Activated CD4-positive, alpha-beta T cell treated with anti-CD3 and anti-CD28 coated beads, Interleukin-2, Interleukin-6, amounts not matched to agents 100 ng/mL and 50 ng/mL, durations not matched to agents 16 hours and 8 hours (primary cell): ENCODE data around the gene IL23A.
A peak's percentile ranks its signal among the peaks of the same experiment; 100 is the strongest.
"Not testable (repeated sequence)": the region's sequence is repeated elsewhere in the genome, so short reads cannot be mapped to it uniquely, and the experiment has no call there.

ENCODE experiments used
- DNase-seq: peaks from one replicate; pipeline ENCODE4 v3.0.0-alpha.2; 2020

Gene IL23A

DNA sequence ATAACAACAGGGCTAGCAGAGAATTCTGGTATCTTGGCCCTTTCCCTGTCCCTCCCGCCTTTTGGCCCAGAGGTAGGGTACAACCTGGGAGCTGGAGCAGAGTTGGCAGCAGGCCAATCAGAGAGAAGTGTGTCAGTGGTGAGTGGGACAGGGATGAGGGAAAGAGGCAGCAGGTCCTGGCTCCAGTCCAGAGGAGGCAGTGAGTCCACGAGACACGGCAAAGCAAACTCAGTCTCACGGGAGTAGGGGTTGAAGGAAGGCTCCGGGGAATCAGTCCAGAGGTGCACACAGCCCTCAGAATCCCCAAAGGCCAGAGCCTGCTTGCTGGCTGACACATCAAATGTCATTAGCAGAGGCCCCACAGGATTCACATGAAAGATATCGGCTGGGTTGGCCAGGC lies 12.2 kb upstream of the IL23A start:
- DNase-seq: no peak

DNA sequence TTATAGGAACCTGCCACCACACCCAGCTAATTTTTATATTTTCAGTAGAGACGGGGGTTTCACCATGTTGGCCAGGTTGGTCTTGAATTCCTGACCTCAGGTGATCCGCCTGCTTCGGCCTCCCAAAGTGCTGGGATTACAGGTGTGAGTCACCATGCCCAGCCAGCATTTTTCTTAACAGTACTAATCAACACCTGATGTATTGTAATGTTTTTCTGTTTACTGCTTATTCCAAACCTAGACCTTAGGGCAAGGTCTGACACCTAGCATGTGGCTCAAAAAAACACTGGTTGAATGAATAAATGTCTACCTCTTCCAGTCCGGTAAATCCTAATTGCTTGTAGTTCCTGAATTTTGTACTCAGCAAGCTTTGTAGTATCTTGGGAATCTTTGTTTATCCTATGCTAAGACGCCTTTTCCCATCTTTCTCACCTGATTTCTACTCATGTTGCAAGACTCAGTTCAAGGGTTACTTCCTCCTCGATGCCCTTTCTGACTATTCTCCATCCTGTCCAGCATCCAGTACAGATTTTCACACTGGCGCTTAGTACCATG lies 7.7 kb upstream of the IL23A start:
- no peak for DNase-seq

DNA sequence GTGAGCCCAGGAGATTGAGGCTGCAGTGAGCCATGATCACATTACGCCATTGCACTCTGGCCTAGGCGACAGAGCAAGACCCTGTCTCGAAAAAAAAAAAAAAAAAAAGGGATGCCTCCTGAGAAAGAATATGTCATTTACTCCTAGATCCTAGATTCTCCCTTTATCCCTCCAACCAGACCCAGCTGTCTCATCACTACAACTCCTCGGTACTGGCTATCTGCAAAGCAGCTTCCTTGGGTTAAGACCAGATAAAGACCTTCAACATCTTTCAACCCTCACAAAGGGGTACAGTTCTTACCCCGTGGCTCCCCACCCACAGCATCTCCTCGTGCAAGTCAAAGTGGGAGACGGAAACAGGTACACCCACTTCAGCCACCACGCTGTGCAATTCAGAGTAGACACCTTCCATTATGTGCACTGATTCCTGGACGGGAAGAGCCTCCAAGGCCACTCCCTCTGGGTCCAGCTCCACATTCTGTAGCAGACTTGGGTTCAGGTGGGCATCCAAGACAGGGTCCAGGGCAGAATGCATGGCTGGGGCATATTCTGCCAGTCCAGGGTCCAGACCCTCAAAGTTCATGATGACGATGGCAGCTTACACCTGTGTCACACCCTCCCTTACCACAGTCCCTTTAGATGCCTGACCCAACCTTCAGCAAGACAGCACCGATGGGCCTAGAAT lies 6.0 kb upstream of the IL23A start:
- no peak for DNase-seq

DNA sequence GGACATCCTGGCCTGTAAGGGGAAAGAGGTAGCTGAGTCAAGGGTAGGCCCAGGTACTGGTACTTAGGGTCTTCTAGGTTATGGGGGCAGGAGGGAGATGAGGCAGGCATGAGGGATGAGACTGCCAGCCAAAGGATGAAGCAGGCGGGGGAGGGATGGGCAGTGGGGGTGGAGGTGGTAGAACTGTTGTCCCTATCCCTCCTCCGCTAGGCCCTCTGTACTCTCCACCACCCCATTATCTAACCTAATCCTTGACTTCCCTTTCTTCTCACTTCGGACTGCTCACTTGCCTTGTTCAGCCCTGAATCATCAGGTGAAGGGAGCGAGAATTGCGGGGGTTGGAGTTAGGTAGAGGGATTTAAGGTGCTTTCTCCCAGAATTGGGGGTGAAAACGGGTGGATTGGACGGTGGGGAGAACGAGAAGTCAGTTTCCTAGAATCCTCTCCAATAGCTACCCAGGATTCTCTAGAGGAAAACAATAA lies 5.4 kb upstream of the IL23A start:
- DNase-seq: no peak

DNA sequence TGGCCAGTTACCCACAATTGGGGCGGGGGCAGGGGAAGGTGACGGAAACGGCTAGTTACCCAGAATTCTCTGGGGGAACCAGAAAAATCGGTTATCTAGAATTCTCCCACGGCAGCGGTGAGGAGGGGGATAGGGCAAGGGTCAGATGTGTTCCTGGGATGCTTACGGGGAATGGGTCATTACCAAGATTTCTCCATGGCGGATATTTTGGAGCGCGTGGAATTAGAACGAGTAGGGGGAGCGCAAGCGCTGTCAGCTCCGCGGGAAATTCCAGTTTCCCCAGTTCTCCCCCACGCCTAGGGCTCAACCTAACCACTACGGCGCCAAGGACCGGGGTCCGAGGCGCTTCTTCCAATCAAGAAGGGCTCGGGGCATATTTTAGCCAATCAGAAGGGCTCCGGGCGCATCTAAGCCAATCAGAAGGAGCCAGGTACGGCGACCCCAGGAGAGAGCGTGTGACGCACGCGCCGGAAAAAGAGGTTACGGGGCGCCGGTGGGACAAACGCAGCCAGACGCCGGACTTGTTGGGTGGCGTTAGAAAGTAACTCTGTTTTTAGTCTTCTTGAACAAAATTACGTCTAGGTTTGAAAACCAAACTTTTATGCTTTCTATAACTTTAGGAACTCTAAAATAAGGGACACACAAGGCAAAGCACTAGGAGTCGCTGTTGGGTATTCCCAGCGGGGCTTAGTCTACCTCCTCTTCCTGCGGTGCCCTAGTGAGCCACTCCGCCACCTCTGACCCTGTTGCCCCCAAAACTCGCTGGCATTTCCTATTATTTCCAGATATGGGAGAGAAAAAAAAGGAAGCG lies 4.8 kb upstream of the IL23A start, which contains the start of gene PAN2:
TSS of gene PAN2 (minus strand) at position 322 of the 811 bp plus-strand sequence. CDS start 906 bp downstream, outside the sequence.
- peak; percentile 98 for DNase-seq

DNA sequence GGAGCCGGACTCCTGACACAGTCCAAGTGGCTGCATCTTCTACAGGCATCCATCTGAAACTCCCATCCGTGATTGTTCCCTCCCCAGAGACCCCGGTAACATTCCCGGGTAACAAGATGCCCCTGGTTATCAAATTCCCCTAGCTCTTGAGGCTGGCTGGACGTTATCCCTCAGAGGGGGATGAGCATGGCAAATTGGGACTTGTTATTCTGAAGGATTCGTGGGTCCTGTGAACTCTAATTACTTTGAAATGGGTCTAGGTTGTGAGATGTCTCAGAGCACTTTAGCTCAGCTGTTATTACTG lies 4.2 kb upstream of the IL23A start:
- DNase-seq: no peak

DNA sequence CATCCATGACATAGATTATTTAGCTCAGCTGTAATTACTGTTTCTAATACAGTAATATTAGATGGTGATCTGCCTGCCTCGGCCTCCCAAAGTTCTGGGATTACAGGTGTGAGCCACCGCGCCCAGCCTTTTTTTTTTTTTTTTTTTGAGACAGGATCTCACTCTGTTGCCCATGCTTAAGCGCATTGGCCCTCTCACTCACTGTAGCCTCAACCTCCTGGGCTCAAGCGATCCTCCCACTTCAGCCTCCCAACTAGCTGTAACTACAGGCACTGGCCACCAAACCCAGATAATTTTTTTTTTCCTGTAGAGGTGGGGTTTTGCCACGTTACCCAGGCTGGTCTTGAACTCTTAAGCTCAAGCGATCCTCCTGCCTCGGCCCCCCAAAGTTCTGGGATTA lies 3.2 kb upstream of the IL23A start:
- DNase-seq: not testable (repeated sequence)

DNA sequence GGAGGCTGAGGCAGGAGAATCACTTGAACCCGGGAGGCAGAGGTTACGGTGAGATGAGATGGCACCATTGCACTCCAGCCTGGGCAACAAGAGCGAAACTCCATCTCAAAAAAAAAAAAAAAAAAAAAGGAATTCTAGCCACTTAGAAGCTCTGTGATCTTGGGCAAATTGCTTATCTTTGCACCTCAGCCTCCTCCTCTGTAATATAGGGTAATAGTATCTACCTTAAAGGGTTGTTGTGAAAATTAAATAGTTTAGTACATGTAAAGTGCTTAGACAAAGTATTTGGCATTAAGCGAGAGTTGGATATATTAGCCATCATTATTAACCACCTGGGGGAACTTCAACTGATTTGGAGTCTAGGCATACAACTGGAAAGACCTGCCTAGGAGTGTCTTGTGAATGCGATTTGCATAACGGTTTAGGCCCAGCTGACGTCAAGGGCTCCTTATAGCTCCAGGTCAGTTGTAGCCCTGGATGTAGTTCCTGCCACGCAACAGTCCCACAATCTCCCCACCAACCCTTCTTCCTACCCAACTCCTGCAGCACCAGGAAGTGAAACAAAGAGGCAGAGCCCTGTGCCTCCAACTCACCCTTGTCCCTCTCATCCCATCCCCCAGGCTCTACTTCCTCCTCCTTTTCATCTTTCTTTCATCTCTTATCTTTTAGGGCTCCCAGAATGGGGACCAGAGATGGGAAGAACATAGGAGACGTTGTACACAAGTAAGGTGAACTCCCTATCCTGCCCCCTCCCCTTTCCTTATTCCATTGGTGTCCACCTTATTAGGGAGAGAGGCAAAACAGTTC lies 2.1 kb upstream of the IL23A start:
- no peak for DNase-seq

DNA sequence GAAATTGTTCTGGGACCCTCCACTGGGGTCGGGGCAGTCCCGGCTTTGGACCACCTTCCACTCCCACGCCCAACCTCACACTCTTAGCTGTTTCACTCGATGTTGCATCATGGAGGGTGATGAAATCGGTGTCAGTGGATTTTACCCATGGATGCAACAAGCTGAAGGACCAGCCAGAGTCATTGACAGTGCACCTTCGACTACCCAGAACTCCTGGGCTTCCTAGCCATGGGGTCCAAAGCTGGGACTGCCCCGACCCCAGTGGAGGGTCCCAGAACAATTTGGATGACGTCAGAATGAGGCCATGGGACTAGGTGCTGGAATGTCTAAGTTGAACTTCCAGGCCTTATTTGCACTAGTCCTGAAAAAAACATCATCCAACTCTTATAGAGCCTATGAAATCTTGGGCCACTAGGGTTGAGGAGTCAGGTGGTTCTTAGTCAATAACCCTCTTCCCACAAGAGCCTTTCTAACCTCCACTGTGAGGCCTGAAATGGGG lies 882 bp upstream of the IL23A start:
- no peak for DNase-seq

DNA sequence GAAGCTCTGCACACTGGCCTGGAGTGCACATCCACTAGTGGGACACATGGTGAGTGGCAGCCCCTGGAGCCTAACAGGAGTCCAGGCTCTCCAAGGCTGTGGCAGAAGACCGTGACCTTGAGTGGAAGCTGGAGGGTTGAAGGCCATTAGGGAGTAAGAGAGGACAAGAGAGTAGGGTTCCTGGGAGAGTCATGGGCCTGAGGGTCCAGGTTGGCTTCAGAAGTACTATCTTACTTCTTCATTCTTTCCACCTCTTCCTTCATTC lies 406 bp downstream of the IL23A start:
- no peak for DNase-seq

DNA sequence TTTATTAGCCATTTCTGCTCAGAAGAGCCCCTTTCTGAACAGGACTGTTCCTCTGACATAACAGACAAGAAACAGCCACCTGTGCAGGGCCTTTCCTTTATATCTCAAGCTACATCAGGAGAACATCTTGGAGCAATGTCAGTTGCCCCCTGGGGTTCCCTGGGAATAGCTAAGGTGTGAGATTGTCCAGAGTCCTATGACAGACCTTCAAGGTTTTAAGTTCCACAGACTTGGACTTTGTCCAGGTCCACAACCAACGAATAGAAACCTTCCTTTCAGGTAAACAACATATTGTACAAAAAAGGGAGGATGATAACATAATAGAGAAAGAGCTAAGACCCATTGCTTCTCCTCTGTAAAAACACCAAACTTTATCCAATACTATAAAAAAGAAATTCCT lies 2.9 kb downstream of the IL23A start:
- no peak for DNase-seq

DNA sequence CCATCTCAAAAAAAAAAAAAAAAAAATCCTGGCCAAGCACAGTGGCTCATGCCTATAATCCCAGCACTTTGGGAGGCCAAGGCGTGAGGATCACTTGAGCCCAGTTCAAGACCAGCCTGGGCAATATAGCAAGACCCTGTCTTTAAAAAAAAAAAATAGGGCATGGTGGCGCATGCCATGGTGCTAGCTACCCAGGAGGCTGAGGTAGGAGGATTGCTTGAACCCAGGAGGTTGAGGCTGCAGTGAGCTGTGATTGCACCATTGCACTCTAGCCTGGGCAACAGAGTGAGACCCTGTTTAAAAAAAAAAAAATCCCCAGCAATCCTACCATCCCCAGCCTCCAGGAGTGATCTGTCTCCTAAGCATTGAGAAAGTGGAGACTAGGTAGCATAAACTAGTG lies 3.6 kb downstream of the IL23A start:
- DNase-seq: not testable (repeated sequence)

DNA sequence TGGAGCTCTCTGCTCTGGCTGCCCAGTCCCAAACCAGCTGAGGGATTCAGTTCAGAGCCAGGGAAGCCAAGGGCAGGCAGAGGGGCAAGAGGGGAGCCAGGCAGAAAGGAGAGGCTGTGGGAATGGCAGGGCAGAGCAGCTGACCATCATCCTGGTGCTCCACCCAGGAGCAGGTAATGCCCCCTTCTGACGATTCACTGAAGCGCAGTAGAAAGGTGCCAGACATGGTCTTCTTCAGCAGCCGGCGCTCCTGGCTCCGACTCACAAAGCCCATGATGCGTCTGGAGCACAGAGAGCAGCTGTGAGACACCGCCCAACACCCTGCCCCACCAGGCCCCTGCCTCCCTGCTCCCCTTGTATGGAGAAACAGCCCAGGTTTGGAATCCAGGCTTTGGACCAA lies 8.0 kb downstream of the IL23A start:
- peak; percentile 17 for DNase-seq

DNA sequence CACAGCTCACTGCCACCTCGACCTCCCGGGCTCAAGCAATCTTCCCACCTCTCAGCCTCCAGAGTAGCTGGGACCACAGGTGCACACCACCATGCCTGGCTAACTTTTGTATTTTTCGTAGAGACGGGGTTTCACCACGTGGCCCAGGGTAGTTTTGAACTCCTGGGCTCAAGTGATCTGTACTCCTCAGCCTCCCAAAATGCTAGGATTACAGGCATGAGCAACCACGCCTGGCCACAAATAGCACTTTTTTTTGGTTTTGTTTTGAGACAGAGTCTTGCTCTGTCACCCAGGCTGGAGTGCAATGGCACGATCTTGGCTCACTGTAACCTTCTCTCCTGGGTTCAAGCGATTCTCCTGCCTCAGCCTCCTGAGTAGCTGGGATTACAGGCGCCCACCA lies 8.6 kb downstream of the IL23A start:
- not testable (repeated sequence) for DNase-seq

DNA sequence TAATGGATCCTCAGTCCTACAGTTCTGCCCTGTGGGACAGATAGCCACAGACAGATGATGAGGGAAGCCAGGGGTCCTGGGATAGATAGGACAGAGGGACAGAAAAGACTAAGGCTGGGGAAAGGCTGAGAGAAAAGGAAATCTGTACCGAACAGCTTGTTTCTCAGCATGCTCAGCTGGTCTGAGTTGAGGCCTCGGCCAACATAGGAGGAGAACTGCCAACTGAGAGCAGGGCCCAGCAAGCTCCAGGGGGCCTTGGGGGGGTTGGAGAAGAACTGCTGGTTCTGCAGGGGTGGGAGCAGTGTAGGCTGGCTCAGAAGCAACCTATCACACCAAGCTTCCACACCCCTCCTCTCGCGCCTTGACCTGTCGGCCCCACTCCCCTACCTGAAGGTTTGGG lies 10.1 kb downstream of the IL23A start:
- no peak for DNase-seq

DNA sequence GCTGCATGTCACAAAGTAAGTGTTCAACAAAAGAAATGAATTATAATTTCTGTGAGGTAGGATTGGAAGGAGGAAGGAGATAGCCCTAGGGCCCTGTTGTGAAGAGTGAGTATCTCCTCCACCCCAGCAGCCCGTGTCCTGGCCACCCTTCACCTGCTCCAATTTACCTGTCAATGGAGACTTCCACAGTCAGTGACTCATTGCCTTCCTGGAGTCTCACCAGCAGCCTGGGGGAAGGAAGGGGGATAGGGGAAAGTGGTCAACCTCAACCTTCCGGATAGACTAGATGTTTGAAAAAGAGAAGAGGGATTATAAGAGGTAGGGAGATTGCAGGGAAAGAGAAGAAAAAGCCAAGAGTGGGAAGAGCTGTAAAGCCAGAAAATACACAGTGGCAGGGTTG lies 12.0 kb downstream of the IL23A start:
- DNase-seq: no peak

DNA sequence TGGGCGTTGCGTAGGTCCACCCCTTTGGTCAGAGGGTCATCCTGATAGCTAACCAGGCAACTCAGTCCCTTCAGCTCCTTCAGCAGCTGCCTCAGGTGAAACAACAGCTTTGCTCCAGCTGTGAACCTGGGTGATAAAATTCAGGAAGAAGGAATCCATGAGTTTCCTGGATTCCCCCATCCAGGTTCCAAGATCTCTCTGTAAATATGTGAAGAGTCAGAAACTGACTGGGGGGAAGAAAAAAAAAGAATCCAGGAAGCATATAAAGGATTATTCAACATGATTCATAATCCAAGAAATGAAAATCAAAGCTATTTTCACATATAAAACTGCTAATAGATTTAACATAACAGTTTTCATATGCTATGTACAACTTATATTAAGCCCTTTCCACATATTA lies 12.6 kb downstream of the IL23A start:
- no peak for DNase-seq

DNA sequence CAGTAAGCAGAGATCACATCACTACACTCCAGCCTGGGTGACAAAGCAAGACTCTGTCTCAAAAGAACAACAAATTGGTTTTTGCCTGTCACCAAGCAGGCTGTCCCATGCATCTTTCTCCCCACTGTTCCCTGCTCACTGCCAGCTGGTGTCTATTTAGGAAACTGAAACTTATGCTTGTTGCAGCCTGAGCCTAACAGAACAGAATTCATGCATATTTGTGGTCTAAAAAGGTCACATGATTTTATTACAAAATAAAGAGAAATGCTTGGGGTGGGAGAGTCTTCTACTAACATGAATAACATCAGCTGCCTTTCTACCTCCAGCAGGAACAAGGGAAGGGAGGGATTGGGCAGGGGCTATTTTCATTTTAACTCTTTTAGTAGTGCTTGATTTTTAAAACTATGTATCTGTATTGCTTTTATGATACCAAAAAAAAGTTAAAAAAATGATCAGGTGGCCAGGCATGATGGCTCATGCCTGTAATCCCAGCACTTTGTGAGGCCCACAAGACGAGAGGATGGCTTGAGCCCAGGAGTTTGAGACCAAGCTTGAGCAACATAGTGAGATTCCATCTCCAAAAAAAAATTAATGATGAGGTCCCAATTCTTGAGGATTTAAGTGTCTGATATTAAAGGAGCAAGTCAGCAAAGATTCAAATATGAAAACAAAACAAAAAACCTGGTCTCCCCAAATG lies 20.3 kb downstream of the IL23A start:
- peak; percentile 30 for DNase-seq

DNA sequence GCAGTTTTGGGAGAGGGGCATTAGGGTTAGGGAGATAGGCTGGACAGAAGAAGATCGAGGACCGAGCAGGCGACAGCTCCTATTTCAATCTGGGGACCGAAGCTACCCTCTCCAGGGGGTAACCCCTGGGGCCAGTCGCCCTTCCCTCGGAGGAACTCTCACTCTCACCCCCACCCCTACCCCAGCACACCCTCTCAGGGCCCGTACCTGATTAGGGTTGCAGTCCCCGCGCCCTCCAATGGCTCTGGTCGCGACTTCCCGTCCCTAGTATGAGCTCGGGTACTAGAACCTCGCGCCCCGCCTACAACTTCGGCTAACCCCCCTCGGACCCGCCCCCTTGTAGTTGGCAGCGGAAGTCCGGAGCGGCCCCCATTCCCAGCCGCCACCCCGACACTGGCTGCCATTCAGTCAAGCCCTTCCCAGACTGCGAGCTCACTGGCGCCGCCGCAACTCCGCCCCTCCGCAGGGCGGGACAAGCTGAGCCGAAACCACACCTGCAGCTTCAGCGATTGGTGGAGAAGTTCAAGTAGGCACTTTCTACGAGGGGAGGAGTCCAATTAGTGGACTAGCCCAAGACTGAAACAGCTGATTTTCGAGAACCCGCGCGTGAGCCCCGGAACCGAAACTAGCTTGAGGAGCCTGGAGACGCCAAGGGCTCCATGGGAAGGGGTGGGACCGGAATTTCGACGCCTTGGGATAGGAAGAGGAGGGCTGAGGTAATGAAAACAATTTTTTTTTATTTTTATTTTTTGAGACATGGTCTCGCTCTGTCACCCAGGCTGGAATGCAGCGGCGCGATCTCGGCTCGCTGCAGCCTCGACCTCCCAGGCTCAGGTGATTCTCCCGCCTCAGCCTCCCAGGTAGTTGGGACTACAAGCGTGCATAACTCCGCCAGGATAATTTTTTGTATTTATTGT lies 21.4 kb downstream of the IL23A start, which contains the start of gene STAT2:
TSS of gene STAT2 (minus strand) at position 257 of the 917 bp plus-strand sequence. CDS start 3,536 bp downstream, outside the sequence.
- DNase-seq: peak; percentile 100

DNA sequence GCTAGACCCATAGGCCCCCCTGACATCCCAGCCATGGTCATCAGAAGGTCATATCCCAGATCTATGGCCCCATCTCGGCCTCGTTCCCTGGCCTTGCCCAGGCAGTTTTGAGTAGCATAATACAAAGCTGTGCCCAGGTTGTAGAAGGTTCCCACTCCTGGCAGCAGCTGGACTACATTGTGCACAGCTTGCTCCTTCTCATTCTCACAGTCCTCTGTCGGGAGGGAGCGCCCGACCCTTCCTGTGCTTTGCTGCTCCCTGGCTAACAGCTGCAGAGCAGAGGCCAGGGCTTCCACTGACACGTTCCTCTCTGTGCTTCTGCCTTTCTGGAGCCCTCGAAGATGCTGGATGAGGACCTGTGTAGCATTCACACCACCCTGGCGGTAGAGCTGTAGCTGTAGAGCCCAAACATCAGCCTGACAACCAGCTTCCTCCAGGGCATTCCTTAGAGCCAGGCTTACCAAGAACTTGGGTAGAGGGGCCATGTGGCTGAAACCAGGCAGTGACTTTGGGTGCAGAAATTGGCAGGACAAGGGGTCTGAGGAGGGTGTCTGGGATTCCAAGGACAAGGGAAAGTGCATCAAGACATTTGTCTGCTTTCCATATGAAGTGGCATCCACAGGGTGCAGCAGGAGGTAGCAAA lies 22.9 kb downstream of the IL23A start:
- DNase-seq: no peak
